GM21723 (cell line): ENCODE measurements around the gene LYL1.

Experiments used
- ATAC-seq: cut with Tn5 transposase; IDR thresholded peaks from one replicate; pipeline ENCODE4 v1.9.1; 2021; ENCODE audit warnings: mild to moderate bottlenecking, moderate library complexity; ENCODE audit not compliant: unreplicated experiment

LYL1 gene

GRCh38 chr19:13130886-13131490, 28.3 kb upstream of the LYL1 start:
- ATAC-seq, result no peak

- no peak for ATAC-seq
Measured at GRCh38 chr19:13129384-13129783, 26.7 kb upstream of the LYL1 start.

- no peak for ATAC-seq
Measured at GRCh38 chr19:13128583-13128982, 25.9 kb upstream of the LYL1 start.

GRCh38 chr19:13127811-13128575, 25.3 kb upstream of the LYL1 start:
- no peak for ATAC-seq

- no peak for ATAC-seq
Measured at GRCh38 chr19:13127051-13127450, 24.4 kb upstream of the LYL1 start.

GRCh38 chr19:13122980-13123957, 20.6 kb upstream of the LYL1 start:
- no peak for ATAC-seq

- no peak for ATAC-seq
Measured at GRCh38 chr19:13122275-13122878, 19.7 kb upstream of the LYL1 start.

GRCh38 chr19:13121551-13122274, 19.1 kb upstream of the LYL1 start:
- ATAC-seq, result no peak

GRCh38 chr19:13120817-13121216, 18.2 kb upstream of the LYL1 start:
- no peak for ATAC-seq

- no peak for ATAC-seq
Measured at GRCh38 chr19:13120031-13120430, 17.4 kb upstream of the LYL1 start.

GRCh38 chr19:13119627-13120026, 17.0 kb upstream of the LYL1 start:
- ATAC-seq, result no peak

GRCh38 chr19:13118424-13119193, 16.0 kb upstream of the LYL1 start:
- no peak for ATAC-seq

- peak; percentile 66 for ATAC-seq
Measured at GRCh38 chr19:13117772-13118423, 15.2 kb upstream of the LYL1 start, which contains the start of gene NACC1. Gene NACC1, plus strand, starts transcription at chr19:13118264. Its CDS starts 16,944 bp downstream, at chr19:13135208.

GRCh38 chr19:13117176-13117771, 14.6 kb upstream of the LYL1 start:
- ATAC-seq, result no peak

- ATAC-seq, result peak; percentile 43
Measured at GRCh38 chr19:13116282-13117175, 13.9 kb upstream of the LYL1 start, which contains the start of gene TRMT1. Gene TRMT1, minus strand, starts transcription at chr19:13116740. Its CDS starts 341 bp downstream, at chr19:13116399.

- no peak for ATAC-seq
Measured at GRCh38 chr19:13115936-13116281, 13.3 kb upstream of the LYL1 start.

- ATAC-seq, result no peak
Measured at GRCh38 chr19:13112555-13112954, 9.9 kb upstream of the LYL1 start.
